ENCODE measurements around the gene MAPT.

The MAPT gene

DNA sequence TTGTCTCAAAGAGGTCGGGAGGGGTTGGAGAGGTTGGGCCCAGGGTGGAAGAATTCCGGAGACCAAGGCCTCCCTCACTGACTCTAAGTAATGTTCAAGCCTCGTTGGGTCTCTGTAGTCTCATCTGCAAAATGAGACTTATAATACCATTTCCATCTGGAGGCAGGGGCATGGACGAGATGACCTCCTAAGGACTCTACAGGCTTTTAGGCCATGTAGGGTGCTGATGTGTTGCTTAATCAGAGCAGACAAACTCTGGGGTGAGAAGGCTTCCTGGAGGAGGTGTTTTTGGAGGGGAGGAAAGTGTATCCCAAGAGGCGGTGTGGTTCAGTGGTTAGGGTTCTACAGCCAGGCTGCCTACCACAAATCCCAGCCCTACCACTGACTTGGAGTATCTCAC, 46.6 kb upstream of the MAPT start:
- TF ChIP-seq, protein P1, sequence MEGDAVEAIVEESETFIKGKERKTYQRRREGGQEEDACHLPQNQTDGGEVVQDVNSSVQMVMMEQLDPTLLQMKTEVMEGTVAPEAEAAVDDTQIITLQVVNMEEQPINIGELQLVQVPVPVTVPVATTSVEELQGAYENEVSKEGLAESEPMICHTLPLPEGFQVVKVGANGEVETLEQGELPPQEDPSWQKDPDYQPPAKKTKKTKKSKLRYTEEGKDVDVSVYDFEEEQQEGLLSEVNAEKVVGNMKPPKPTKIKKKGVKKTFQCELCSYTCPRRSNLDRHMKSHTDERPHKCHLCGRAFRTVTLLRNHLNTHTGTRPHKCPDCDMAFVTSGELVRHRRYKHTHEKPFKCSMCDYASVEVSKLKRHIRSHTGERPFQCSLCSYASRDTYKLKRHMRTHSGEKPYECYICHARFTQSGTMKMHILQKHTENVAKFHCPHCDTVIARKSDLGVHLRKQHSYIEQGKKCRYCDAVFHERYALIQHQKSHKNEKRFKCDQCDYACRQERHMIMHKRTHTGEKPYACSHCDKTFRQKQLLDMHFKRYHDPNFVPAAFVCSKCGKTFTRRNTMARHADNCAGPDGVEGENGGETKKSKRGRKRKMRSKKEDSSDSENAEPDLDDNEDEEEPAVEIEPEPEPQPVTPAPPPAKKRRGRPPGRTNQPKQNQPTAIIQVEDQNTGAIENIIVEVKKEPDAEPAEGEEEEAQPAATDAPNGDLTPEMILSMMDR (IDR thresholded peaks at IDR 0.05; ENCODE audit: low read depth, low read length): no peak
- no peak overlapping the region for H3K4me3 ChIP-seq (replicated peaks in 1 of 2; ENCODE audit: low read depth in 2 of 2, low read length in 2 of 2)
- no peak for DNase-seq (ENCODE audit: low read depth in 2 of 2)

- no peak overlapping the region for H3K4me3 ChIP-seq (replicated peaks in 1 of 2; ENCODE audit: low read depth in 2 of 2, low read length in 2 of 2)
- TF ChIP-seq, protein P1 (IDR thresholded peaks at IDR 0.05; ENCODE audit: low read depth, low read length): no peak
- no peak for DNase-seq (ENCODE audit: low read depth in 2 of 2)
Observed at GRCh38 chr17:45848405-45848804, 45.9 kb upstream of the MAPT start.

- no peak overlapping the region for H3K4me3 ChIP-seq (replicated peaks in 1 of 2; ENCODE audit: low read depth in 2 of 2, low read length in 2 of 2)
- DNase-seq (ENCODE audit: low read depth in 2 of 2): no peak
- TF ChIP-seq, protein P1 (IDR thresholded peaks at IDR 0.05; ENCODE audit: low read depth, low read length): no peak
Observed at GRCh38 chr17:45848868-45849535, 45.4 kb upstream of the MAPT start.

DNA sequence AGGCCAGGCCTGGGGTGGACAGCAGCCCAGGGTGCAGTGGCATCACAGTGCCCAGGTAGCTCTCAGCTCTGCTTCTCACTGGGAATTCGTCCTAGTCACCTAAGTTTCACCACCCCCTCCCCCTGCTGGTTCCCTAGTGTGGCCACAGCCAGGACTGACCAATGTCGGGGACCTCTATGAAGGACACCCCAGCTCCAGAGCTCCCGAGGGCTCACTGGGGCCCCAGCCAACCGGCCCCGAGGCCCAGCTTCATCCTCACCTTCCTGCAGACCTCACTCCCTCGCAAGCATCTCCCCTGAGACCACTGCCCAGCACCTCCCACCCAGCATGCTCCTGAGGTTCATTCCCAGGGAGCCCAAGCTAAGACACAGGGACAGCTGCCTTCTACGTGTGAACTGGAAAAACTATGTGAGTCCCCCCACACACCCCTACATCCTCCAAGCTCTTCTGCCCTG, 44.8 kb upstream of the MAPT start:
- TF ChIP-seq, protein P1 (IDR thresholded peaks at IDR 0.05; ENCODE audit: low read depth, low read length): no peak
- no peak overlapping the region for H3K4me3 ChIP-seq (replicated peaks in 1 of 2; ENCODE audit: low read depth in 2 of 2, low read length in 2 of 2)
- DNase-seq (ENCODE audit: low read depth in 2 of 2): no peak

DNA sequence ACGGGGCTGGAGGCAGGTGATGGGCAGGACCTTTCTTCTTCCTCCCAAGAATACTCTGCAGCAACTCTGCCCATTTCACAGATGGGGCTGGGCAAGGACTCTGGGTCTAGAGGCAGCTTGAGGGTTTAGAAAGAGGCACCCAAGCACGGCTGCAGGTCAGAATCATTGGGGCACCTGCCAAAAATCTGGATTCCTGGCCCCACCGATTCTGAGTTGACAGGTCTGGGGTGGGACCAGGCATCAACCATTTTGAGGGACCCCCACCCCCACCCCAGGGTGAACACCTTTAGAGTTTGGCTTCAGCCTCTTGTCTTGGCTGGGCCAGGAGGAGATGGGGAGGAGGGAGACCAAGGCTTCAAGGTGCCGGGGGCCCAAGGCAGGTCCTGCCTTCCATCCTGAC, 44.3 kb upstream of the MAPT start:
- TF ChIP-seq, protein P1 (IDR thresholded peaks at IDR 0.05; ENCODE audit: low read depth, low read length): no peak
- no peak for DNase-seq (ENCODE audit: low read depth in 2 of 2)
- H3K4me3 ChIP-seq (replicated peaks in 1 of 2; ENCODE audit: low read depth in 2 of 2, low read length in 2 of 2): no peak overlapping the region

- TF ChIP-seq, protein P1 (IDR thresholded peaks at IDR 0.05; ENCODE audit: low read depth, low read length): no peak
- H3K4me3 ChIP-seq (replicated peaks in 1 of 2; ENCODE audit: low read depth in 2 of 2, low read length in 2 of 2): no peak overlapping the region
- no peak for DNase-seq (ENCODE audit: low read depth in 2 of 2)
Observed at GRCh38 chr17:45850468-45850867, 43.9 kb upstream of the MAPT start.

DNA sequence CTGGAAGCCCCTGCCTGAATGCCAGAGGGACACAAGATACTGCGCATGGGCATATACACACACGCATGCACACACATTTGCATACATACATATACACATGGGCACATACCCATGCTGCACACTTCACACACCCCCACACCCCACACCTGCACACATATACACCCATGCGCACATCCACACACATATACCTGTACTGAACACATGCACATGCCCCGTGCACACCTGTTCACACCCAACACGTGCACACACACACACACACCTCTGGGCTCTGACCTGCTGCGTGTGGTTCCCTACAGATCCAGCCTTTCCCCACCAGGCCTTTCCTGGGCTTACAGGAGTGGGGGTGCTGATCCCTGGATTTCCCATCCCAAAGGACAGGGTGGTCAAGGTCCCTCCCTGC, 43.3 kb upstream of the MAPT start:
- DNase-seq (ENCODE audit: low read depth in 2 of 2): no peak
- TF ChIP-seq, protein P1 (IDR thresholded peaks at IDR 0.05; ENCODE audit: low read depth, low read length): no peak

More for the DNA sequence above, 43.3 kb upstream of the MAPT start:
- no peak overlapping the region for H3K4me3 ChIP-seq (replicated peaks in 1 of 2; ENCODE audit: low read depth in 2 of 2, low read length in 2 of 2)
